Measurements from ENCODE around the gene EFCAB5. TPM values are rescaled to one million over a fixed set of nuclear protein-coding genes. Genes with fewer than 3 reads are reported as not detected.

EFCAB5 gene
- total and polyA plus RNA-seq, 10 of the 15 experiments (the other 5 are each of a cell fraction or from before 2014, with no cell fraction given), result 0.39 to 2.6 (median 1.0) TPM

- BruUV-seq (replicated peaks), result no TSS peak
- Histone ChIP-seq H3K27ac (ENCODE audit: control insufficient read depth, insufficient read depth) (no peak overlapping the region), H2AFZ (ENCODE audit: control insufficient read depth, low read depth, low read length) (no peak overlapping the region), H3K4me2 (ENCODE audit: control insufficient read depth, insufficient read depth) (no peak overlapping the region), H3K4me3 (no peak overlapping the region), H3K4me1 (ENCODE audit: control insufficient read depth, insufficient read depth, low read length) (peaks cover 1% of the 10 kb centered on the region), H4K20me1 (ENCODE audit: control insufficient read depth, insufficient read depth) (no peaks in the 10 kb centered on the region), H3K36me3 (ENCODE audit: control insufficient read depth in 2 of 2, insufficient read depth in 2 of 2, low read length in 1 of 2) (no peaks in the 10 kb centered on the region), H3K27me3 (replicated peaks in 1 of 2; ENCODE audit: control insufficient read depth in 2 of 2, insufficient read depth in 2 of 2, low read length in 1 of 2) (no peaks in the 10 kb centered on the region), H3K9ac (ENCODE audit: control insufficient read depth, insufficient read depth, low read length) (no peak overlapping the region), H3K79me2 (ENCODE audit: control insufficient read depth, insufficient read depth, low read length) (no peaks in the 10 kb centered on the region), H3K9me3 (replicated peaks; ENCODE audit: control insufficient read depth, insufficient read depth, low read length) (no peaks in the 10 kb centered on the region)
- TF ChIP-seq SPI1 (IDR thresholded peaks at IDR 0.05; ENCODE audit: borderline replicate concordance, insufficient read depth, low read depth, low read length) (no peak), SP1 (IDR thresholded peaks at IDR 0.05; ENCODE audit: low read depth, low read length) (no peak), ZNF592 (IDR thresholded peaks at IDR 0.05) (no peak), KLF5 (IDR thresholded peaks at IDR 0.05; ENCODE audit: partially characterized antibody) (no peak), IRF3 (IDR thresholded peaks at IDR 0.05) (no peak), REST (IDR thresholded peaks at IDR 0.05; ENCODE audit: low read depth, low read length) (no peak), POLR2A (IDR thresholded peaks at IDR 0.05; ENCODE audit: low read depth, low read length) (no peak)
- DNase-seq (ENCODE audit: low read depth, low spot score), result no peak
- ChIA-PET CTCF (interaction anchor here (2.7 to 9.0 kb wide), 2 partner anchors 130 to 157 kb away, joined by 9 to 454 read pairs; no protein-coding TSS in a partner anchor), SMC1A (ENCODE audit: uncharacterized antibody, unreplicated experiment) (interaction anchor here (4.8 kb wide), 1 partner anchor 128 kb away, joined by 36 read pairs; no protein-coding TSS in a partner anchor), POLR2A (no interaction called here), RAD21 (ENCODE audit: unreplicated experiment) (no interaction called here)
- intact Hi-C loops (cut with micrococcal nuclease; ENCODE audit: unreplicated experiment) (loop anchor here (10.0 kb wide), 1 partner anchor 322 kb away; no protein-coding TSS in a partner anchor), in situ Hi-C loops (cut with MboI) (no loop called here)
- no peak for ATAC-seq
- FAIRE-seq, result no peak
- 97% methylated on average over 2 of the region's 2 CpGs for WGBS (ENCODE audit: insufficient coverage, insufficient replicate concordance, low lambda C conversion rate, missing lambda C conversion rate)
These were observed 4.7 kb upstream of the EFCAB5 start for GRCh38 chr17:29936724-29937123.

Data from GM12878 (cell line).